HUDEP-2 (cell line): Measurements from ENCODE around the gene LSMEM2.
A peak's percentile ranks its signal among the peaks of the same experiment; 100 is the strongest.
"Not testable (repeated sequence)": the region's sequence is repeated elsewhere in the genome, so short reads cannot be mapped to it uniquely, and the experiment has no call there.

Experiments
- DNase-seq, 76 experiments: peaks; one replicate each; lab custom pipeline; 2025; ENCODE audit not compliant: unreplicated experiment in 76 of 76; lab: John Stamatoyannopoulos, UW

Gene LSMEM2

DNA sequence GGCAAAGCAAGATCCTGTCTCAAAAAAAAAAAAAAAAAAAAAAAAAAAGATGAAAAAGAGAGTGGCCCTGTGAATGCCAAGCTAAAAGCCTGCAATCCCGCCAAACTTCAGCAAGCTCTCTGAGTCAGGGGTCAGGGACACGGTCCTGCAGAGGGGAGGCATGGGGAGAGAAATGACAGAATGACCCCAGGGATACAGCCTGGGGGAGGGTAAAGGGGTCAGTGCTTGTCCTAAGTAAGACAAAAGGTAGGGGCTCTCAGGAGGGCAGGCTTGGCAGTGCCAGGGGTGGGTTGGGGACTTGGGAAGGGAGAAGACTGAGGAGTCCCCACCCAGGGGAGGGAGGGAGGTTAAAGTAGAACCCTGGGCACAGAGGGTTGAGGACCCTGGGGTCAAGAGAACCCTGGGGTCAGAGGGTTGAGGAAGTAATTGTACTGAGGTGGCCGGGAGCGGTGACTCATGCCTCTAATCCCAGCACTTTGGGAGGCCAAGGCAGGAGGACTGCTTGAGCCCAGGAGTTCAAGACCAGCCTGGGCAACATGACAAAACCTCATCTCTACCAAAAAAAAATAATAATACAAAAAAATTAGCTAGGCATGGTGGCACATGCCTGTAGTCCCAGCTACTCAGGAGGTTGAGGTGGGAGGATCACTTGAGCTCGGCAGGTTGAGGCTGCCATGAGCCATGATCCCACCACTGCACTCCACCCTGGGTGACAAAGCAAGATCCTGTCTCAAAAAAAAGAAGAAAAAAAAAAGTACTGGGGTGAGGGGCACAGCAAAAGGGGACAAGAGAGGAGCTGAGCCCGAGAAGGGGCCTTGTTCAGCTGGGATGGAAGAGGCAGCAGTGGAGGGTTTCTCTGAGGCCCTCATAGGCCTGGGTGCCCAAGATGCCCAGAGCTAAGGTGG is 15.2 kb upstream of the LSMEM2 start:
- no peak for DNase-seq

DNA sequence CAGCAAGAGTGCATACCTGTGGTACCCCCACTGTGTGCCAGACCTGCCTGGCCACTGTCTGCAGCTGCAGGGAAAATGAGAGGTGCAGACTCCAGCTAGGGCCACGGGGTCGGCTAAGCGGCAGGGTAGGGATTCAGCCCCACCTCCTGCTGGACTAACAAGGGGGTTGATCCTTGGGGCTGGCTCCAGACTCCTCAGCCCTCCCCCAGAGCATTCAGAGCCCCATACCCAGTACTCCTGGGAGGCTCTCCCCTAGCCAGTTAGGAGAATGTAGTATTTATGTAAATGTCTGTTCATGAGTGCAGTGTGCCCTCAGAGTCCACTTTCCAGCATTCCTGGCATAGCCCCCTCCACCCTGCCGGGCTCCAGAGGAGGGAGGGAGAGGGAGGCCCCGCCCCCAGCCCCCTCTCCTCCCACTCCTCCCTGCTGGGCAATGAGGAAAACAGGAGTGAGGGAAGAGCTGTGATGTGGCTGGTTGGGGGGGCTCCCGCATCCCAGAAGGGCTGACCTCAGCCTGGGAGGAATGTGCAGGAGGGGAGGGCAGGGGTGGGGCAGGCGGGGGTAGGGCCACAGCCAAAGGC is 14.4 kb upstream of the LSMEM2 start:
- no peak for DNase-seq

DNA sequence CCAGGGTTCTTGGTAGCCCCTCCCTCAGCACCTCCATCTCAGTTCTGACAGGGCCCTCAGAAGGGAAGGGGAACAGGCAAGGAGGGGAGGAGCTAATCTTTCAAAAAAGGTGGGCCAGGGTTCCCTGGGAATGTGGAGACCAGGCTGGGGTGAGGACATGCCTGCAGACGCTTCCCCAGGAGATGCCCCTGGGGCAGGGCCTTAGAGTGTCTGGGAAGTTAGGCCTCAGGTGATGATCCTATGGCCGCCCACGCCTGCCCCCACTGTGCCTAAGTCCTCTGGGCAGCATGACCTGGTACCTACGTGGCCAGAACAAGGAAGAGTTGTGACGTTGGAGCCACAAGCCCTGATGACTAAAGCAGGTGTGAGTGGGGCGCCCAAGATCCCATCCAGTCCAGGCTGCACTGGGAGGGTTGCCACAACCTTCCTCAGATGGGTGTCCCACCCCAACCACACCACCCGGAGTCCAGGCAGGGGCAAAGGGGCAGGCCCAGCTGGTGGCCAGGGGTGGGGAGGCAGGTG is 13.9 kb upstream of the LSMEM2 start:
- no peak for DNase-seq

DNA sequence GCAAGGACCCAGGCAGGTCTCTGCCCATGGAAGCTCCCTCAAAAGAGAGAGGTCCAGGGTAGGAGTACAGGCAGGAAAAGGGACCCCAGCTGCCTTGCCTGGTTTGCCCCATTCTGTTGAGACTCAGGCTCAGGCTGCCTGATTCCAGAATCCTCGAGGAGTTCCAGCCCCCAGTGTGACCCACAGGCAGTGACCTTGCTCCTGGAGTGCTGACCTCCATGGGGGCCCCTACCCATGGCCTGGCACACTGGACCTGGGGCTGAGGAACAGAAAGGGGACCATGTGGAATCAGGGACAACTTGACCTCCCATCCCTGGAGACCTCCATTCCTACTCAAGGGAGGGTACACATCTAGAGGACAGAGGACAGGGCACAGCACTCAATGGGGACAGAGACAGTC is 13.3 kb upstream of the LSMEM2 start:
- no peak for DNase-seq

DNA sequence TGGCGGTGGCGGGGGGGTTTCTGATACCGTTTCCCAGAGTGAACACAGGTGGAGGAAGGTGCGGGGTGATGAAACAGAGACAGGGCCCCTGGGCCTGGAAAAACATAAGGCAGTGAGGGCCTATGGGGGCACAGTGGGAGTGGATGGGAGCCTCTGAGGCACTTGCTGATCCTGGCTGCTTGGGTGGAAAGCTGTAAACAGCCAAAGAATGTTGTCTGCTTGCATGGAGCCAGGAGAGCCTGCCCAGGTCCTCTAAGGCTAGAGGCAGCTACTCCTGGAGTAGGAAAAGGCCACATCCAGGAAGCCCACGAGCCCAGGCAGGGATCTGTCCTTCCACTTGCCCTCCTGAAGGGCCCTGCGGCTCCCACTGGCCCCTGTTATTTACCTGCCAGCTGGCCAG is 12.9 kb upstream of the LSMEM2 start:
- DNase-seq, result no peak

DNA sequence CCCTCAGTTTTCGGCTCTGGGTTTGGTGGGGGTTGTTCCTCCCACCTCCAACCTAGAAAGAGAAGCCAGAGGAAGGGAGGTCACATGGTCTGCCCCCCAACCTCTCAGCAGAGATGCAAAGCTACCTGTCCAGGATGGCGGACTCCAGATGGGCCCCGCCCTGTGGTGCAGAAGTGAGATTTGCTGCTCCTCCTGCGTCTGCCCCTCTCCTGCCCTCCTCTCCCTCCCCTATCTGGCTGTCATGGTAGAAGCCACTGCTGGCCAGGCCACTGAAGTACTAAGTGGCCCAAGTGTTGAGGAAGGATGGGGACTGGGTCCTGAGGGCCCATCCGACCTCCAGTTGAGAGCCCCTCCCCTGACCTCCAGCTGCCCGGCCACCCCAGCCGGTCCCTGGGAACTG is 12.1 kb upstream of the LSMEM2 start:
- no peak for DNase-seq

DNA sequence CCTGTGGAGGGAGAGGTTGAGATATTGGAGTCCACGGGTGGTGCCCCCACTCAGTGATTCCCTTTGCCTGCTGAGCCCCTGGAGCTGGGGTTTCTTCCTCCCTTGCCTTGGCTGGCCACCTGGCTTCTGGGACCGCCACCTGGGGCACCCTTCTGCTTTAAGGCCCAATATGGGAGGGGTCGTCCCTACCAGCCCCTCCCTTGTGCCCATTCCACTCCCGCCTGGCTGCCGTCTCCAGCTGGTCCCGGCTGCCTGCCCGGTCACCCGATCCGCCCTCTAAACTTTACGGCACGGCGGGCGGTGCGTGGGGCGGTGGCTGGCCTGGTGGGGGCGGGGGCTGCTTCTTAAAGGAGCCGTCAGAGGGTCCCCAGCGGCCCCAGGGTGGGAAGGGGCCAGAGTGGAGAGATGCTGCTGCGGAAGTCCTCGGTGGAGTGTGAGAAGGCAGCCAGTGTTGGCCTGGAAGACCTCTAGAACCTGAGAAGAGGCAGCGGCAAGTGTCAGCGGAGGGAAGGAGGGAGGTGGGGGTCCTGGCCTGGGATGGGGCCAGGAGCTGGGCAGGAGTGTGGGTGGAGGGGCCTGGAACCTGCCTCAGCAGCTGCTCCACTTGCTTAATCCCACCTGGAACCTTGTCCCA is 11.5 kb upstream of the LSMEM2 start:
- no peak for DNase-seq

DNA sequence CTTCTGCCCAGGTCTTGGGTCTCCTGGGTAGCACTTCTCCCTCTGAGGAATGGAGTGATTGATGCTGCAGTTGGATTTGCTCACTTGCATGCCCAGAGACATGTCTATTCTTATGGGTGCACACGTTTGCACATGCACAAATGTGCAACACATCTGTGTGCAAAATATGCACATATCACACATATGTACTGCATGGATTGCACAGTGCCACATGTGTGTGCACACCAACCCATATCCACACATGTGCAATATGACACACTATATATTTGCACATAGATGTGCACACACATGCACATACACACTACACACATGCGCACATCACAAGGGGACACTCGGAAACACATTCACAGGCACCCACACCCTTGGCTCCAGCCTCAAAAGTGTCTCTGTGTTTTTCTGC is 10.6 kb upstream of the LSMEM2 start:
- no peak for DNase-seq

DNA sequence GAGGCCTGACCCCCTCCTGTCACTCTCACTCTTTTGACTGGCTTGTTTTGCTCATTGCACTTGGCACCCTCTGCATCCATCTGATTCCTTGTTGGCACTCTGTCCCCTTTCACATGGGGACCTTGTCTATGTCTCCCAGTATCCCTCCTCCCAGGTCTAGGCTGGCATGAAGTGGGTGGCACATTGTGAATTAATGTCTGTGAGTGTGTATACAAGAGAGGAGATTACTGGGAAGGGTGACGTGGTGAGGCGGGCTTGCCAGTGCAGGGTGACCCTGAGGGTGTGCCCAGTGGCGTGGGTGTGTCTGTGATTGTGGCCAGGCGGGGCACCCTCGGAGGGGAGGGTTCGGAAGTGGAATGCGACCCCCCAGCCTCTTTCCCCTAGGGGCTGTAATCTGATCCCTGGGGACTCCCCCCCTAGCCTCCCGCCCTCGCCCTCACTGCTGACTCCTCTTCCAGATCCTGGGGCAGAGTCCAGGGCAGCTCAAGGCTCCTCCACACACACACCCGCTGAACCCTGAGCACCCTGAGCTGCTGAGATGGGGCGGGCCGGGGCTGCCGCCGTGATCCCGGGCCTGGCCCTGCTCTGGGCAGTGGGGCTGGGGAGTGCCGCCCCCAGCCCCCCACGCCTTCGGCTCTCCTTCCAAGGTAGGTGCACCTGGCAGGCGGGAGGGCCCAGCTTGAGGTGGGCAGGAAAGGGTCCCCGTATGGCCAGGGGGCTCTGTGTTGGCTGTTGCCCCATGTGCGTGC is 10.0 kb upstream of the LSMEM2 start, which contains the start of gene SEMA3B:
SEMA3B (plus strand) TSS at position 445 of the 749 bp plus-strand sequence; CDS start at position 539, 94 bp downstream.
- peak in 23 of 76 experiments; percentile 4 to 34 (median 22) for DNase-seq

DNA sequence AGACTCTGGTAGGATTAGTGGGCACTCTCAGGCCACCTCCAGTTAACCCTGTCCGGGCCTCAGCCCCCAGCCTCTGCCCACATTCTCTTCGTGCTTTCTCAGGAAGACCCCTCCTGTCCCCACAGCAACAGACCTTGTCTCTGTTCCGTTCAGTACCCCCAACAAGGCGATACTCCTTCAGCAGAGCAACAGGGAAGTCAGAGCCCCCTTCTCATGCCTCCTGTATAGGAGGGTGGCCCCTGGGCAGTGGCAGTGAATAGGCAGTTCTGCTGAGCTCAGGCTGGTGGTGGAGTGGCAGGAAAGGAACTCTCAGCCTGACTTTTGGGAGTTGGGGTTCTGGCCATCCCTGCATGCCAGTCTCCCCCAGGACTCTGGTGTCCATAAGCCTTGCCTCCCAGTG is 9.4 kb upstream of the LSMEM2 start:
- DNase-seq, result no peak

DNA sequence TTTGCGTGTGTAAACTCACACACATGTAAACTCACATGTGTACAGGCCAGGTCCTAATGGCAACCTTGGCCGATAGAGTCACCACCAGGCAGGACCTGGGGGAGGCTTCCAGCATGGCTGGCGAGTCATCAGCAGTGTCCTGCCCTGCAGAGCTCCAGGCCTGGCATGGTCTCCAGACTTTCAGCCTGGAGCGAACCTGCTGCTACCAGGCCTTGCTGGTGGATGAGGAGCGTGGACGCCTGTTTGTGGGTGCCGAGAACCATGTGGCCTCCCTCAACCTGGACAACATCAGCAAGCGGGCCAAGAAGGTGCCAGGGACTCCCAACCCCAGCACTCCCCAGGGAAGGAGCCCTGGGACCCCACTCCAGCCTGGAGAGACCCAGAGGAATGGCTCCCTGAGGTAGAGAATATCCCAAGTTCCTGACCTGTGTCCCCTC is 8.9 kb upstream of the LSMEM2 start:
- peak in 2 of 76 experiments; percentile 1 to 6 for DNase-seq

DNA sequence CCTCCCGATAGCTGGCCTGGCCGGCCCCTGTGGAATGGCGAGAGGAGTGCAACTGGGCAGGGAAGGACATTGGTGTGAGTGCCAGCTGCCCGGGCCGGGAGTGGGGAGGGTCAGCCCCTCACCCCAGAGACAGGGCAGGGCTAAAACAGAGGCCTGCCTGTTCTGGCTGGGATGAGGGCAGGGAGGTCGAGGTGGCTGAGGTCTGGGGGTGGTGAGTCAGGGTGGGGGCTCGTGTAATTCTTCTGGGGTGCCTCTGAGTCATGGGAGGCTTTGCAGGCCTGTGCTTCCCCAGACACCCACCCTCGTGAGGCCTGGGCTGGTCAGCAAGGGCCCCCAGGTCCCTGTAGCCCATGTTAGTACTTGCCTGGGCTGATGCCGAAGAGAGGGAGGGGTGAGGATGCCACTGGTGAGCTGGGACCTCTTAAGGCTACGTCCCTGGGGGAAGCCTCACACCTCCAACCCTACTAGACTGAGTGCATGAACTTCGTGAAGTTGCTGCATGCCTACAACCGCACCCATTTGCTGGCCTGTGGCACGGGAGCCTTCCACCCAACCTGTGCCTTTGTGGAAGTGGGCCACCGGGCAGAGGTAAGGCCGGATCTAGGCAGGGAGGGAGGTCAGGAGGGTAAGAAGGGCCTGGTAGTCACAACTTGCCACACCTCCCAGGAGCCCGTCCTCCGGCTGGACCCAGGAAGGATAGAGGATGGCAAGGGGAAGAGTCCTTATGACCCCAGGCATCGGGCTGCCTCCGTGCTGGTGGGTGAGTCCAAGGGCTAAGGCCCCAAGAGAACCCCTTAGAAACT is 8.3 kb upstream of the LSMEM2 start:
- DNase-seq, result no peak

DNA sequence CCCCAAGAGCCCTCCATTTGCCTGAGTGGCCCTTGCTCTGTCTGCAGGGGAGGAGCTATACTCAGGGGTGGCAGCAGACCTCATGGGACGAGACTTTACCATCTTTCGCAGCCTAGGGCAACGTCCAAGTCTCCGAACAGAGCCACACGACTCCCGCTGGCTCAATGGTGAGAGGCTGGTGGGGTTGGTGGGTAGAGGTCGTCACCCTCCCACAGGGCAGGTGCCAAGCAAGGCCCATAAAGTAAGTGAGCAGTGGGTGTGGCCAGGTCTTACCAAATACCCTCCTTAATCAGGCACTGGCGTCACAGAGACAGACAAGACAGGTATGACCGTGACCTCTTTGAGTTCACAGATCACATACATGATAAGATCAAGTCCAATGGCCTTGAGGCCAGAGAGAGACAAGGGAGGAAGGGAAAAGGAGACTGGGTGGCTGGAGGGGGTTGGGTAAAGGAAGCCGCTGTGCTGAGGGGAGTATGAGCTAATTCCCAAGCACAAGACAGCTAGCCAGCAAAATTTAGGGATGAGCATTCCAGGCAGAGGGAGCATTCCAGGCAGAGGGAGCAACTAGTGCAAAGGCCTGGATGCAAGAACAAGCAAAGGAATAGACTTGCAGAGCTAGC is 7.5 kb upstream of the LSMEM2 start:
- DNase-seq, result no peak

DNA sequence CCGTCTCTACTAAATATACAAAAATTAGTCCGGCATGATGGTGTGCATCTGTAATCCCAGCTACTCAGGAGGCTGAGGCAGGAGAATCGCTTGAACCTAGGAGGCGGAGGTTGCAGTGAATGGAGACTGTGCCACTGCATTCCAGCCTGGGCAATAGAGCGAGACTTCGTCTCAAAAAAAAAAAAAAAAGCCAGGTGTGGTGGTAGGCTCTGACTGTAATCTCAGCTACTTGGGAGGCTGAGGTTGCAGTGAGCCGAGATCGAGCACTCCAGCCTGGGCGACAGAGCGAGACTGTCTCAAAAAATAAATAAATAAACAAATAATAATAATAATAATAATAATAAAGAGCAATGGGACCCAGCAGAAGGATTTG is 6.4 kb upstream of the LSMEM2 start:
- not testable (repeated sequence) for DNase-seq

DNA sequence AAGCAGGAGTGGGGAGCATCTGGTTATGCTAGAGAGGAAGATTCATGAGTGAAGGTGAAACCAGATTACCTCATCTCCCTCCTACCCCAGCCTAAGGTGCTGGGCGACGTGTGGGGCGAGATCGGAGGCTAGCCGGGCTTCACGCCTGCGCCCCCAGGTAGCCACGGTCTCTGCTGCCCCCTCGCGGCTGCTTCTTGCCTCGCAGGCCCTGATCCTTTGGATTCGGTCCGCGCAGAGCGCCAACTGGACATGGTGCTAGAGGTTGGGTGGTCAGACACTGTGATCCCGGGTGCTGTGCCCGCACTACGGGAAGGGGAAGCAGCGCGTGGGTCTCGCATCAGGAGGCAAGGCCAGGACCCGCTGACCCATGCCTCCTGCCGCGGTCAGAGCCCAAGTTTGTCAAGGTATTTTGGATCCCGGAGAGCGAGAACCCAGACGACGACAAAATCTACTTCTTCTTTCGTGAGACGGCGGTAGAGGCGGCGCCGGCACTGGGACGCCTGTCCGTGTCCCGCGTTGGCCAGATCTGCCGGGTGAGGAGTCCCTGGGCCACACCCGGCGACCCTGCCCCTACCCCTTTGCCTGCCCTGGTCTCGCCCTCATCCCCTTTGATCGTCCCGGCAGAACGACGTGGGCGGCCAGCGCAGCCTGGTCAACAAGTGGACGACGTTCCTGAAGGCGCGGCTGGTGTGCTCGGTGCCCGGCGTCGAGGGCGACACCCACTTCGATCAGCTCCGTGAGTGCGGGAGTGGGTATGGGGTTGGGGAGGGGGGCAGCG is 5.8 kb upstream of the LSMEM2 start:
- peak in 68 of 76 experiments; percentile 3 to 91 (median 64) for DNase-seq

DNA sequence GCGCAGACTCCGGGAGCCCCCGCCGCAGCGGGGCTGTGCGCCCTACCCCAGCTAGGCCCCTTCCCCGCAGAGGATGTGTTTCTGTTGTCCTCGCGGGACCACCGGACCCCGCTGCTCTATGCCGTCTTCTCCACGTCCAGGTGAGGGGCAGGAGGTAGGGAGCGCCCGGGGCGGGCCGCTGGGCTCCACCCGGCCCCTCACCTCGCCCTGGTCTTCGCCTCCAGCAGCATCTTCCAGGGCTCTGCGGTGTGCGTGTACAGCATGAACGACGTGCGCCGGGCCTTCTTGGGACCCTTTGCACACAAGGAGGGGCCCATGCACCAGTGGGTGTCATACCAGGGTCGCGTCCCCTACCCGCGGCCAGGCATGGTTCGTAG is 5.2 kb upstream of the LSMEM2 start:
- DNase-seq, result no peak

DNA sequence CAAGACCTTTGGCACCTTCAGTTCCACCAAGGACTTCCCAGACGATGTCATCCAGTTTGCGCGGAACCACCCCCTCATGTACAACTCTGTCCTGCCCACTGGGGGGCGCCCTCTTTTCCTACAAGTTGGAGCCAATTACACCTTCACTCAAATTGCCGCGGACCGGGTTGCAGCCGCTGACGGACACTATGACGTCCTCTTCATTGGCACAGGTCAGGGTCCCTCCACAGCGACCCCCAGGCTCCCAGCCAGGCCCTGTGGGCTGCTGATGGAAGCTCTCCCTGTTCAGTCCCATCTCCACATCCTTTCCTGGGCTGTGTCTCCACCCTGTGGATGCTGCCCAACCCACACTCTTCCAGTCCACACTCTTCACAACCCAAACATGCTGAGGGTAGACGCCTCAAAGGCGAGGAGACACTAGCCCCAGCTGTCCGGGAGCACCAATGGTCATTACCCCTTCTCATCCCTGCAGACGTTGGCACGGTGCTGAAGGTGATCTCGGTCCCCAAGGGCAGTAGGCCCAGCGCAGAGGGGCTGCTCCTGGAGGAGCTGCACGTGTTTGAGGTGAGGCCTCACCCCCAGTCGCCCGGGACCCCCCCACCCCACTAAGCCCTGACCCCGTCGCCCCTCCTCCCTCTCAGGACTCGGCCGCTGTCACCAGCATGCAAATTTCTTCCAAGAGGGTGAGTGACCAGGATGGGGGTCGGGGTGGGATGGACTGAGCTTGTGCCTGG is 4.3 kb upstream of the LSMEM2 start:
- DNase-seq, result peak in 48 of 76 experiments; percentile 3 to 53 (median 32)
